GM21619 (cell line): ENCODE data around the gene RNF151.
"Not testable (repeated sequence)": the region's sequence is repeated elsewhere in the genome, so short reads cannot be mapped to it uniquely, and the experiment has no call there.

Experiments used
- ATAC-seq: cut with Tn5 transposase; IDR thresholded peaks from one replicate; pipeline ENCODE4 v1.9.1; 2021; ENCODE audit not compliant: unreplicated experiment

RNF151 gene

DNA sequence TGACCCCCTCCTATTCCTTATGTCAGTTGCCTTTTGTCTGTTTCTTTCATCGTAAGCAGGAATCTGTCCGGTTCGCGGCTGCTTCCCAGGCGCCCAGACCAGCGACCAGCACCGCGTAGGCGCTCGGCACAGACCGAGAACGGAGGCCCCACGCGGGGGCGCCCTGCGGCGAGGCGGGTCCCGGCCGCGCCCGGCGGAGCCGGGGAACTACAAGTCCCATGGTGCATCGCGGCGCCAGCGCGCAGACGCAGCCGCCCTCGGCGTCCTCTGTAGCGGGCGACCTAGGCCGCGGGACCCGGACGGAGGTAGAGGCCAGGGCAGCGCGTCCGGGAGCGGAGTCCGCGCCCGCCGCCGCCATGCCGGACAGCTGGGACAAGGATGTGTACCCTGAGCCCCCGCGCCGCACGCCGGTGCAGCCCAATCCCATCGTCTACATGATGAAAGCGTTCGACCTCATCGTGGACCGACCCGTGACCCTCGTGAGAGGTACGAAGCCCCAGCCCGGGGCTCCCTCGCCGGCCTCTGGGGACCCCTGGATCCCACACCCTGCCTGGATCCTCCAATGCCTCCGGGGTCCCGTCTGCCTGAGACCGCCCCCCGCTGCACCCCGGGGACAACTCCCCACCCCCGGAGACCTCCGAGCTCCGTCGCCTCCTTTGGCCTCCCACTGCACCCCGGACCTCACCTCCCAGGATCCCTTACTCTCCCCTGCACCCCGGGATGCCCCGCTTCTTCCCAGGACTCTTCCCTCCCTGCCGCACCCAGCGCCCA lies 7.2 kb upstream of the RNF151 start, which contains the start of gene NDUFB10:
NDUFB10 (plus strand) TSS at position 270 of the 771 bp plus-strand sequence; CDS start at position 357, 87 bp downstream.
- ATAC-seq, result peak; percentile 79

DNA sequence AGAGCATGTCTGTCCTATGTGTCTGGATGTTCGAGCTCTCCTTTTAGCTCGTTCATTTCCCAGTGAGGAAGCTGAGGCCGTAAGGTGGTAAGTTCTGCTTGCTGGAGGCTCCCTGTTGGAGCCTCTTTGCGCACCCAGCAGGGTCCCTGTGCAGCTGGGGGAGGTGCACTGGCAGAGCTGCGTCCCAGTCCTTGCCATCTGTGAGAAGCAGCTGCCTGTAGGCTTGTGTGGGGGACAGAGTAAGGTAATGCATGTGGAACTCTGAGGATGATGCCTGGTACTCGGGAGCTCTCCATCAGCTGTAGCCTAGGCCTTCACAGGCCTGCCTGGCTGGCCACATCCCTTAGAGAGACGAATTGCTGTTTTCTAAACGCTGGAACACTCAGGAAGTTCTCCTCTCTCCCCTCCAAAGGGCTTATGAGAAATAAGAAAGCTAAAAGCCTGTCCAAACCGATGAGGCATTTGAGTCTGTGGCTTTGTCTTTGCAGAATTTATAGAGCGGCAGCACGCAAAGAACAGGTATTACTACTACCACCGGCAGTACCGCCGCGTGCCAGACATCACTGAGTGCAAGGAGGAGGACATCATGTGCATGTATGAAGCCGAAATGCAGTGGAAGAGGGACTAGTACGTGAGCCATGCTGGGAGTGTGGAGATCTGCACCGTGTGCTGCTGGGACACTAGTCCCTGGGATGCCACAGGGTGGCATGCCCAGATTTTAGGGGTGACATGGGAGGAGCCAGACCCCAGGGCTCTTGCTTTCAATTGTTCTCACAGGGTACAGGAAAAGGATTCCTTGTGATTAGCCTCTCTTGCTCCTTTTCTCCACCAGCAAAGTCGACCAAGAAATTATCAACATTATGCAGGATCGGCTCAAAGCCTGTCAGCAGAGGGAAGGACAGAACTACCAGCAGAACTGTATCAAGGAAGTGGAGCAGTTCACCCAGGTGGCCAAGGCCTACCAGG lies 5.7 kb upstream of the RNF151 start:
- no peak for ATAC-seq

DNA sequence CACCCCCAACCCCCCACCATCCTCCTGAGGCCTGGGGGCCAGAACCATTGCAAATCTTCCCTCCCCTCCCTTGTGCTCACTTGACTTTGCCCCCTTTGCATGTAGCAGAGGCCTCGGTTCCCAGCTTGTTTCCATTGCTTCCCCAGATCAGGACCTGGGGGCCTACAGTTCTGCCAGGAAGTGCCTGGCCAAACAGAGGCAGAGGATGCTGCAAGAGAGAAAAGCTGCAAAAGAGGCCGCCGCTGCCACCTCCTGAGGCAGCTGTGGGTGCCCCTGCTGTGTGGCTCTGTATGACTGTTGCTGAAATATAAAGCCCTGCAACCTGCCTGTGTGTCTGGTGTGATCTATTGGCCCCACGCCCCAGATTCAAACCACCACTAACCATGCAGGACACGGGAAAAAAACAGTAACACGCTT lies 5.0 kb upstream of the RNF151 start:
- ATAC-seq, result no peak

DNA sequence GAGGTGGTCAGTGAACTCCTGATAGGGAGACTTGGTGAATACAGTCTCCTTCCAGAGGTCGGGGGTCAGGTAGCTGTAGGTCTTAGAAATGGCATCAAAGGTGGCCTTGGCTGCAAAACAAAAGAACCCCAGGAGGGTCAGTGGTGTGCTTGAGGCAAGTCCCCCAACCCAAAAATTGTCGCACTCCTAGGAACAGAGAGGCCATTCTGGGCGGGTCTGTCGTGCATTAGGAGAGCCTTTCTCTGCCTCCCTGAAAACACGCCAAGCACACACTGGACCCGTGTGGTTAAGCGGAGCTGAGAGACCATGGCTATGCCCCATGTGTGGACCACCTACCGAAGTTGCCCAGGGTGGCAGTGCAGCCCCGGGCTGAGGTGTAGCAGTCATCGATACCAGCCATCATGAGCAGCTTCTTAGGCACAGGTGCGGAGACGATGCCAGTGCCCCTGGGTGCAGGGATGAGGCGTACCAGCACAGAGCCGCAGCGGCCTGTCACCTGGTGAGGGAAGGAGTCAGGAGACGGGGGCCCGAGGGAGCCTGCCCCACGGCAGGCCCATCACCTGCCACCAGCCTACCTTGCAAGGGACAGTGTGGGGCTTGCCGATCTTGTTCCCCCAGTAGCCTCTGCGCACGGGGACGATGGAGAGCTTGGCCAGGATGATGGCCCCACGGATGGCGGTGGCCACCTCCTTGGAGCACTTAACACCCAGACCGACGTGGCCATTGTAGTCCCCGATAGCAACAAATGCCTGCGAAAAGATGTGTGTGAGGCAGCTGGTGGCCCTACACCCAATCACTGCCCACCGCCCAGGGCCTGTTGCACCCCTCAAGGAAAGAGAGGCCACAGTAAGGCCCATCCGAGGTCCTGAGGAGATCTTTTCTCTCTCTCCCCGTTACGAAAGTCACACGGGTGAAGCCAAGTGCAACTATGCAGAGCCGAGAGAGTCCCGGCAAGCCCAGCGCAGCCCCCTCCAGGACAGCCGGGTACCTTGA lies 4.2 kb upstream of the RNF151 start:
- ATAC-seq, result not testable (repeated sequence)

DNA sequence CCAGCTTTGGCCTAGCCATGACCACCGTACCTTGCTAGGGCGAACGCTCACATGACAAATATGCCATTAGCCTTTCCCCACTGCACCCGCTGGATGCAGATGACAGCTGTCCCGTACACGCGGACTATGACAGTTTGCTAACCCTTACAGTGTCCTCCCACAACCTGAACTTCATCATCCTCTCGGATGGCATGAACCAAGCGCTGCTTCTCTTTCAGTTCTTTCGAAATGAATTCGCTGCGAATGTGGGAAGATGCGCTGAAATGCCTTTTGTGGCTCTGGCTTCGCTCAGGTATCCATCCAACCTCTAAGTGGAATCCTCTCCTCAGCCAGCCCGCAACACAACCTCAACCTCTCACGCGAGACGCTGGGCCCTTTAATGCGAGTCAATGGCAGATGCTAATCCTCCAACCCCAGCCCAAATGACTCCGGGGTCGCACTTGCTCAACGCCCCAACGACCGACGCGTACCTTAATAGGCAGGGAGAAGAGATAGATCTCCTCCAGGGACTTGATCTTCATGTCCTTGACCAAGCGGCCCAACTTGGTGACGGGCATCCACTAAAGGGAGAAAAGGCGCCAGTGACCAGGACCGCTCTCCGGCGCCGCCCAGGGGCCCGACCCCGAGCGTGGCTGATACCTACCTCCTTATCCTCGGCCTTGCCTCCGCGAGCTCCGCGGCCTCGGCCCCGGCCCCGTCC lies 2.7 kb upstream of the RNF151 start:
- peak; percentile 9 for ATAC-seq

DNA sequence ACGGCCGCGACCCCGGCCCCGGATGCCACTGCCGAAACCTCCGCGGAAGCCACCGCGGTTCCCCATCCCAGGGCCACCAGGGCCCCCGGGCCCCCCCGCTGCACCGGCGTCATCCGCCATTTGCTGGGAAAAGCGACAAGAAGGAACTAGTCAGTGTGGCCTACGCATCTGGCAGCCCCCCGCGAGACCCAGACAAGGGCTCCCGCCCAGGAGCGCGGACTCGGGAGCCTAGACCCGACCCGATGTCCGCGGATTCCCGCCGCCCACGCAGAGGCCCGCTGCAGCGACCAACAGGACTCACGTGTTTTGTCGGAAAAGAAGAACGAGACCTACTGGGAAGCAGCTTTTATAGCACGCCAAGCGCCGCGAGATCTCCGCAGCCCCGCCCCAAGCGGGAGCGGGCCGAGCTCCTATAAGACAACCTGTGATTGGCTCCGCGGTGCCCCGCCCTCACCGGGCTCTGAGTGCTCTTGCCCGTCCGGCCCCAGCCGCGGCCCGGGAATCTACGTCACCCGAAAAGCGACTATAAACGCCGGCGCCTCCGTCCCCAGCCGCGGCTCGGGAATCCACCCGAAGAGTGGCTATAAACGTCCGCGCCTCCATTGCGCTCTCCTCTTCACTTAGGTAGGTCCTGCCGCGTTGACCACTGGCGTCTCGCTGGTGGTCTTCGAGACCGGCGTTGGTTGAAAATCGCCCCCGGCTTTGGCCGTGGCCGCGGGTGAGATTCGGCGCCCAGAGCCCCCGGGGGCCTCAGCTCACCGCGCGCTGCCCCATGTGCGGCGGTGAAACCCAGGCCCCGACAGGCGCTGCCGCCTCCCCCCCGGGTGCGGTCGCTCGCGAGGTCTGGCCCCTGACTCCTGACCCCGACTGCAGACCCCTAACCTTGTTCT lies 1.9 kb upstream of the RNF151 start, which contains the start of gene RPS2:
RPS2 (minus strand) TSS at position 321 of the 890 bp plus-strand sequence; CDS start at position 120, 201 bp downstream.
- peak; percentile 68 for ATAC-seq

DNA sequence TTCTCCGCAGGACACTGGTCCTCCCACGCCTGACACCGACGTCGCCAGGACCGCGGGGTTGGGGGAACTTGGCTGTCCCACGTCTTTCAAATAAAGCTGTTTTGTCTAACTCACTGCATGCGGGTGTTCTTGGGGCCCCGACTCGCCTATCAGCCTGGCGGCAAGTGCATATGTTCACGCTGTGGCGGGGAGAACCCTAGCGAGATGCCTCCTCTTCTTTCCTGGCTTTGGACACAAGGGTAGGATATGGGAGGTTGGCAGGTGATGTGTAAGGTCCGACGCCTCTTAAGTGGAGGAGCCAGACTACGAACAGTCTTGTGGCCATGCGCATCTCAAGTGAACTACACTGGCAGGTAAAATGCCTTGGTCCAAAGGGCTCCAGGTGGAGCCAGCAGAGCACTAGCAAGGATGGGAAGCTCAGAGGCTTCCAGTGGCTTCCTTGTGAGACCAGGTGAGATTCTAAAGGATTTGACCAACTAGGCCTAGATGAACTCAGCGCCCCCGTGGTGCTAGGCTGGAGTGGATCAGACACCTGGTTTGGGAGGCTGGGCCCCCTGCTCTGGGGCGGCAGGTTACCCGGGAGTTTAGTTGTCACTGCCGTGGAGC lies 1.2 kb upstream of the RNF151 start:
- no peak for ATAC-seq

DNA sequence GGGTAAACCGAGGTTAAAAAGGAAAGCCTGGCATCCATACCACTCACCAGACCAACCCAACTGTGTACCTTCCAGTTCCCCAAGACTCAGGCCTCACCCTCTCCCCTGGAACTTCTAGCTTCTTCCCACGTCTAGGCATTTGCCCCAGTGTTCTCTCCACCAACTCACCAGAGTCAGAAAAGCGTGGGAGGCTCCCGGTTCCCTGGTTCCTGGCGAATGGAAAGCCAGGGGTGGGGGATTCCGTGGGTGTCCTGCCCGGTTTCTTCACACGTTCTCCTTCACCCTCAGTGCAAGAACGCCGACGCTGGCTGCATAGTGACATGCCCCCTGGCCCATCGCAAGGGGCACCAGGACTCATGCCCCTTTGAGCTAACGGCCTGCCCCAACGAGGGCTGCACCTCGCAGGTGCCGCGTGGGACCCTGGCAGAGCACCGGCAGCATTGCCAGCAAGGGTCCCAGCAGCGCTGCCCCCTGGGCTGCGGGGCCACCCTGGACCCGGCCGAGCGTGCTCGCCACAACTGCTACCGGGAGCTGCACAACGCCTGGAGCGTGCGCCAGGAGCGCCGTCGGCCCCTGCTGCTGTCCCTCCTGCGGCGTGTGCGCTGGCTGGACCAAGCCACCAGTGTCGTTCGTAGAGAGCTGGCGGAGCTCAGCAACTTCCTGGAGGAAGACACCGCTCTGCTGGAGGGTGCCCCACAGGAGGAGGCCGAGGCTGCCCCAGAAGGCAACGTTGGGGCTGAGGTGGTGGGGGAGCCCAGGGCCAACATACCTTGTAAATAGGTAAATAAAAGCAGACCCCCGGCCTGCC lies 1.7 kb downstream of the RNF151 start:
- no peak for ATAC-seq

DNA sequence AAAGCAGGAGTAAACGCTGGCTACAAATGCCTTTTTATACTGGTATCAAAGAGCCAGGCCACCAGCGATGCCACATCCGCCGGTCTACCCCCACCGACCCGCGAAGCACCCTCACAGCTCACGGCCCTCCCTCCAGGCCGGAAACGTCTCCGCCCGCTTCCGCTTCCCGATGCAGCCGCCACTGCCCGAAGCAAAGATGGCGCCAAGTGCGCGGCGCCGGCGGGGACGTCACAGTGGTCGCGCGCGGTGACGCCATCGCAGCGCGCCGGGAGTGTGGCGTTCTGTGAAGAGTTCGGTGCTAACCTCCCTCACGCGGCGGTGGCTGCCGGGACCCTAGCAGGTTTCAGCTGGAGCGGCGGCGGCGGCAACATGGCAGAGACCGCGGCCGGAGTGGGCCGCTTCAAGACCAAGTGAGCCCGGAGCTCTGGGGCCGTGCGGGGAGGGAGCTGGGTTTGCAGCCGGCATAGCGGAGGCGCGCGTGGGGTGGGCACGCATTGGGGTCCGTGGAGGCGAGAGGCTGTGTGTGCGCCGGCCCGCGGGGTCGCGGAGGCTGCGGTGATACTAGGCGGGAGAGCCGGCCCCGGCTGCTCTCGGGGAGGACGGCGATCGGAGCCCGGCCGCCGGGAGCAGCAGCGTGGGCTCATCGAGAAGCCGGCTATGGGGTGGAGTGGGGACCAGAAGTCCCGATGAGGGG lies 5.3 kb downstream of the RNF151 start, which contains the start of gene TBL3:
TBL3 (plus strand) TSS at position 258 of the 694 bp plus-strand sequence; CDS start at position 370, 112 bp downstream.
- ATAC-seq, result peak; percentile 74

DNA sequence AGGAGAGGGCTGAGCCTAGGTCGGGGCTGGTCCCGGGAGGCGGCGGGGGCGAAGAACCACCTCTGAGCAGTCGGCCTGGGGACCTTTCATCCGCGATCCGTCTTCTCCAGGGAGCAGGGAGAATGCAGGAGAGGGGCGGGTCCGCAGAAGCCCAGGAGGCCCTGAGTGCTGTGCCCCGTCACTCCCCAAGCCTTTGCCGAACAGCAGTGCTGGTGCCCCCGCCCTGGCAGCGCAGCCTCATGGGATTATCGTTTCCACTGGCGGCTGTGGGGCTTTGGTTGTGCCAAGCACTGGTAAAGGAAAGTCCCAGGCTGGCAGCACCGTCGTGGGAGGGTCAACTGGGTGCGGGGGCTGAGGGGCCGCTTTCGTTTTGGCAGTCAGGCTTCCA lies 5.8 kb downstream of the RNF151 start:
- no peak for ATAC-seq

DNA sequence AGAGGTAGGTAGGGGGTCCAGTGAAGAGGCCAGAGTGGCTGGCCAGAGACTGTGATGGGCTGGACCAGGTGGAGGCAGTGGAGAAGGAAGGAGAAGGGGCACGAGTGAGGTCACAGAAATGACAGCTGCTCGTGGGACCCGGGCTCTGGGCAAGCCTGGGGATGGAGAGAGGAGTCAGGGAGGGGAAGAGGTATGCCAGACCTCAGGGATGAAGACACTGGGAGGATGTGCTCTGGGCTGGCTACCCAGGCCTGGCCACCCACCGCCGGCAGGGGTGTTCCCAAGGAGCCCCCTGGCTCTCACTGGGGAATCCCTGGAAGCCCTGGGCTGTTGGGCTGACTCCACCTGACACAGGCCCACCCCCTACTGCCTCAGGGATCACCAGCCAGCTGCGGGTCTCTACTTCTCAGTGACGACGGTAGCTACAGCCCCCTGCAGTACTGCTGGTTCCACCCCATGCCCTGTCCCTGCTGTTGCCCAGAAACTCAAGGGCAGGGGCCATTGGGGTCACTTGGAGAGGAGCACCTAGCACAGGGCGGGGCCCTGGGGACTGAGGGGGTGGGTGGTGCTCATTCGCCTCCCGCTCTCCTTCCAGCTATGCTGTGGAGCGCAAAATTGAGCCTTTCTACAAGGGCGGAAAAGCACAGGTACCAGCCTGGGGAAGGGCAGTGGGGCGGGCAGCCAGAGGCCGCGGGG lies 7.0 kb downstream of the RNF151 start:
- ATAC-seq, result no peak

DNA sequence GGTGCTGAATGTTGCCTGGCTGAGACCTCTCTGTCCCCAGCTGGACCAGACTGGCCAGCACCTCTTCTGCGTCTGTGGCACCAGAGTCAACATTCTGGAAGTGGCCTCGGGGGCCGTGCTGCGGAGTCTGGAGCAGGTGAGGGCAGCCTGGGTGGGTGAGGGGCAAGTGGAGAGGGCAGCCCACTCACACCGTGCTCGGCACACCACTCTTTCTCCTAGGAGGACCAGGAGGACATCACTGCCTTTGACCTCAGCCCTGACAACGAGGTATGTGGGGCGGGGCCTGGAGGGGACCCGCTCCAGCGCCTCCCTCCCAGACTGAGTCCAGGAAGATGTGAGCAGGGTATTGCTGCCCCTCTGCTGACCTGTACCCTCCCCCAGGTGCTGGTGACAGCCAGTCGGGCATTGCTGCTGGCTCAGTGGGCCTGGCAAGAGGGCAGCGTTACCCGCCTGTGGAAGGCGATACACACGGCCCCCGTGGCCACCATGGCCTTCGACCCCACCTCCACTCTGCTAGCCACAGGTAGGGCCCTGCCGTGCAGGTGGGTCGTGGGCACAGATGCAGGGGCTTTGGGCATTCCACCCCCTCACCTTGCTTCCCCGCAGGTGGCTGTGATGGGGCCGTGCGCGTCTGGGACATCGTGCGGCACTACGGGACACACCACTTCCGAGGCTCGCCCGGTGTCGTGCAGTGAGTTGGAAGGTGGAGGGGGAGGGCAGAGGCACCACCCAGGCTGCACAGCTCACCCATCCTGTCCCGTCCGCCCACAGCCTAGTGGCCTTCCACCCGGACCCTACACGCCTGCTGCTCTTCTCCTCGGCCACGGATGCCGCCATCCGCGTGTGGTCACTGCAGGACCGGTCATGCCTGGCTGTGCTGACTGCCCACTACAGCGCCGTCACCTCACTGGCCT lies 7.8 kb downstream of the RNF151 start:
- no peak for ATAC-seq

DNA sequence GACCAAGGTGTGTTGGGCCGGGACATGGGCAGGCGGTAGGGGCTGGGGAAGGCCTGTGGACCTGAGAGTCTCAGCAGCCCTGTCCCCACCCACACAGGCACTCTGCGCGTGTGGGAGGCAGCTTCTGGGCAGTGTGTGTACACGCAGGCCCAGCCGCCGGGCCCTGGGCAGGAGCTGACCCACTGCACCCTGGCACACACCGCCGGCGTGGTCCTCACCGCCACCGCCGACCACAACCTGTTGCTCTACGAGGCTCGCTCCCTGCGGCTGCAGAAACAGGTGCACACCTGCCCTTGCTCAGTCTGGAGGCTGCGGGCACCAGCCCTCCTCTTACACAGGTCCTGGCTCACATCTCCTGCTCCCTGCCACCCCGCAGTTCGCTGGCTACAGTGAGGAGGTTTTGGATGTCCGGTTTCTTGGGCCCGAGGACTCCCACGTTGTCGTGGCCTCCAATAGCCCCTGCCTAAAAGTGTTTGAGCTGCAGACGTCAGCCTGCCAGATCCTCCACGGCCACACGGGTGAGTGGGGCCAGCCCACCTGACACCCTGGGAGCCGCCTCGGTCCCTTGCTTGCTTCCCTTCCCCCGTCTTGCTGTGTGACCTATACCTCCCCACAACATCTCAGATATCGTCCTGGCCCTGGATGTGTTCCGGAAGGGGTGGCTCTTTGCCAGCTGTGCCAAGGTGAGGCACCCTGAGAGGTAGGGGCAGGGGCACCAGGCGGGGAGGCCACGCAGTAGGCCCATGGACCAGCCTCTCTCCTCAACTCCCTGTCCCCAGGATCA lies 9.0 kb downstream of the RNF151 start:
- ATAC-seq, result no peak

DNA sequence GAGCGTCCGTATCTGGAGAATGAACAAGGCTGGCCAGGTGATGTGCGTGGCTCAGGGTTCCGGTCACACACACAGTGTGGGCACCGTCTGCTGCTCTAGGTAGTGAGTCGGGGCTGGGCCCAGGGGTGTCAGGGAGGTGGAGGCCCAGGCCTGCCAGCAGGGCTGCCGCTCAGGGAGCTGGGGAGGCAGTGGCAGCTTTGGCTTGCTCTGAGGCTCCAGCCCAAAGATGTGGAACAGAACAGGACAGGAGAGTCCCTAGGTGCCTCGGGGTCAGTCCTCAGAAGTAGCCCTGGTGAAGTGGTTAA lies 9.5 kb downstream of the RNF151 start:
- no peak for ATAC-seq
